Karpas-422 (cell line): ENCODE measurements around the gene CD84. TPM values are rescaled to one million over a fixed set of nuclear protein-coding genes. Genes with fewer than 3 reads are reported as not detected.

Experiments used
- DNase-seq: peaks from one replicate; pipeline ENCODE4 v3.0.0-alpha.2; 2015
- H2AFZ ChIP-seq: fragments of 200-600 bp; sonication (generic); 2 replicates; pipeline ENCODE4 v1.6.1; 2014; ENCODE audit warnings: antibody characterized with exemption, low read length, mixed read lengths
- H3K27ac ChIP-seq: fragments of 200-600 bp; sonication (generic); 2 replicates; pipeline ENCODE4 v1.5.1; 2014; ENCODE audit warnings: mild to moderate bottlenecking, low read length, moderate library complexity
- H3K27me3 ChIP-seq: fragments of 200-600 bp; sonication (generic); 2 replicates; pipeline ENCODE4 v1.6.1; 2014; ENCODE audit warnings: low read length, mixed read lengths
- H3K36me3 ChIP-seq: fragments of 200-600 bp; sonication (generic); 2 replicates; pipeline ENCODE4 v1.6.1; 2014; ENCODE audit warnings: low read length, mixed read lengths; ENCODE audit not compliant: insufficient read depth
- H3K4me1 ChIP-seq: fragments of 200-600 bp; sonication (generic); 2 replicates; pipeline ENCODE4 v1.6.1; 2014; ENCODE audit warnings: mild to moderate bottlenecking, low read length, mixed read lengths
- H3K4me2 ChIP-seq: fragments of 200-600 bp; sonication (generic); 2 replicates; pipeline ENCODE4 v1.6.1; 2014; ENCODE audit warnings: low read length, low read depth, mild to moderate bottlenecking; ENCODE audit not compliant: poor library complexity, severe bottlenecking
- H3K4me3 ChIP-seq: fragments of 200-600 bp; sonication (generic); 2 replicates; pipeline ENCODE4 v1.5.1; 2014; ENCODE audit warnings: mild to moderate bottlenecking, antibody characterized with exemption, low read length, mixed read lengths
- H3K79me2 ChIP-seq: fragments of 200-600 bp; sonication (generic); 2 replicates; pipeline ENCODE4 v1.6.1; 2014; ENCODE audit warnings: mild to moderate bottlenecking, low read length, mixed read lengths
- H3K9ac ChIP-seq: fragments of 200-600 bp; sonication (generic); 2 replicates; pipeline ENCODE4 v1.6.0; 2014; ENCODE audit warnings: low read length
- H3K9me2 ChIP-seq: fragments of 200-600 bp; sonication (generic), shearing (Covaris generic); replicated peaks from 2 replicates; pipeline ENCODE4 v1.6.0; 2014; ENCODE audit warnings: mild to moderate bottlenecking, low read length, moderate library complexity; ENCODE audit not compliant: insufficient read depth
- H3K9me3 ChIP-seq: fragments of 300-700, 200-600 bp; sonication (generic); 2 replicates; pipeline ENCODE4 v1.6.1; 2014; ENCODE audit warnings: low read length, mixed read lengths
- H4K20me1 ChIP-seq: fragments of 200-600 bp; sonication (generic); 2 replicates; pipeline ENCODE4 v1.6.1; 2014; ENCODE audit warnings: mild to moderate bottlenecking, antibody characterized with exemption, low read length, low read depth; ENCODE audit not compliant: insufficient read depth
- total RNA-seq: library from RNA; depleted of rRNA; stranded (reverse); fragments of >200 nt; shearing (Covaris generic); gene quantifications from 2 replicates; pipeline ENCODE4 v1.2.3, GENCODE V29; 2014; ENCODE audit warnings: low replicate concordance

The CD84 gene
- total RNA-seq, 1 experiment from 2014 or later, result 29.4 TPM

GRCh38 chr1:160618327-160618726, 39.0 kb upstream of the CD84 start:
- Histone ChIP-seq H3K36me3 (no peaks in the 10 kb centered on the region; the same call in 1 of the 2 replicates), H3K27ac (no peak overlapping the region), H2AFZ (no peak overlapping the region), H3K79me2 (no peaks in the 10 kb centered on the region), H4K20me1 (no peaks in the 10 kb centered on the region), H3K27me3 (no peaks in the 10 kb centered on the region), H3K4me1 (peaks cover 33% of the 10 kb centered on the region), H3K4me2 (no peak overlapping the region), H3K4me3 (no peak overlapping the region), H3K9ac (no peak overlapping the region), H3K9me2 (no peaks in the 10 kb centered on the region), H3K9me3 (peaks cover 5% of the 10 kb centered on the region; the same call in 1 of the 2 replicates)
- no peak for DNase-seq

DNA sequence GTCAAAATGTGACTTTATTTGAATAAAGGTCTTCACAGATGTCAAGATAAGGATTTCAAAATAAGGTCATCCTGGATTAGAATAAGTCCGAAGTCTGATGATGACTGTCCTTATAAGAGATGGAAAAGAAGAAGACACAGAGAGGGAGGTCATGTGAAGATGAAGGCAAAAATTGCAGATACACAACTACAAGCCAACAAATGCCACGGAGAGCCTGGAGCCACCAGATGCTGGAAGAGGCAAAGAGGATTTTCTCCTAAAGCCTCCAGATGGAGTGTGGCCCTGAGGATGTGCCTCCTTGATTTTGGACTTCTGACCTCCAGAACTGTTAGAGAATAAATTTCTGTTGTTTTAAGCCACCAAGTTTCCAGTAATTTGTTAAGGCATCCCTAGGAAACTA, 36.4 kb upstream of the CD84 start:
- no peak for DNase-seq
- Histone ChIP-seq H3K4me1 (peaks cover 11% of the 10 kb centered on the region), H2AFZ (0 out of 2 replicates have a peak overlapping the region, but pooled peaks have one; percentile 41), H3K4me2 (no peak overlapping the region), H3K27me3 (no peaks in the 10 kb centered on the region), H3K36me3 (no peaks in the 10 kb centered on the region; the same call in 1 of the 2 replicates), H3K79me2 (no peaks in the 10 kb centered on the region), H3K9ac (no peak overlapping the region), H3K27ac (no peak overlapping the region), H3K4me3 (no peak overlapping the region), H3K9me3 (peaks cover 5% of the 10 kb centered on the region; the same call in 1 of the 2 replicates), H4K20me1 (no peaks in the 10 kb centered on the region), H3K9me2 (no peaks in the 10 kb centered on the region)

- Histone ChIP-seq H3K9me2 (no peaks in the 10 kb centered on the region), H3K4me2 (no peak overlapping the region), H3K9ac (no peak overlapping the region), H3K9me3 (peaks cover 5% of the 10 kb centered on the region; the same call in 1 of the 2 replicates), H3K79me2 (no peaks in the 10 kb centered on the region), H3K27ac (no peak overlapping the region), H3K4me1 (no peaks in the 10 kb centered on the region), H3K27me3 (no peaks in the 10 kb centered on the region), H3K36me3 (no peaks in the 10 kb centered on the region; the same call in 1 of the 2 replicates), H2AFZ (no peak overlapping the region), H4K20me1 (no peaks in the 10 kb centered on the region), H3K4me3 (no peak overlapping the region)
- no peak for DNase-seq
These were observed 35.1 kb upstream of the CD84 start for GRCh38 chr1:160614410-160614809.

GRCh38 chr1:160612613-160613218, 33.4 kb upstream of the CD84 start:
- Histone ChIP-seq H3K4me3 (no peak overlapping the region), H3K36me3 (no peaks in the 10 kb centered on the region), H3K9me2 (no peaks in the 10 kb centered on the region), H3K79me2 (no peaks in the 10 kb centered on the region), H2AFZ (no peak overlapping the region), H3K9ac (no peak overlapping the region), H3K27ac (no peak overlapping the region), H3K4me2 (no peak overlapping the region), H3K4me1 (no peaks in the 10 kb centered on the region), H4K20me1 (no peaks in the 10 kb centered on the region), H3K9me3 (no peaks in the 10 kb centered on the region), H3K27me3 (no peaks in the 10 kb centered on the region)
- no peak for DNase-seq

DNA sequence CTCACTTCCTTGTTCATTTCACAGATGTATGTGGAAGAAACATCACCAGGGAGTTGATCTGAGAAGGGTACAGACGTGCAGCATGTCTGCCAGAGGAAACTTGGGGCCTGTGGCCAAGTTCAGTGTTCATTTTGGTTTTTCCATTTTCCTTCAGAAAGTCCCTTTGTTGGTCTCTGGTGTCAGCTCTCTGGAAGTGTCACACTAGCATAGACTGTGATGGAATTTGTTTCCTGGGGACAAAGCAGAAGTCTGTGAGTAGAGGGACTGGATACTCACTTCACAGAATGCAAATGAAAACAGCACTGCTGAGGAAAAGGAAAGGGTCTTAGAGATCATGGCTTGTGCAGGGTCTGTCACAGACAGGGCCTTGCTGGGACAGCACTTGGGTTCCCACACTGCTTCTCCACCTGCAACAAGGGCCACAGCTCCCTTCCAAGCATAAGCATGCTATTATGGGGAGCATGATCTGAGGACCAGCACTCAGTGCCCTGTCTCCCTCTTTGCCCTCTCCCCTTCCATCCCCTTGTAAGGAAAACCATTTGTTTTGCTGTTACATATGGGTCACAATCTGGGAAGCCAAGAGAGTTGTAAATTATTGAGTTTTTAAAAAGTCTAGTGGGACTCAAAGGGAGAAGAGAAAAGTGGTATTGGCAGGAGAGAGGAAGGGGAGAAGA, 31.4 kb upstream of the CD84 start:
- Histone ChIP-seq H3K9me3 (no peaks in the 10 kb centered on the region), H3K9ac (no peak overlapping the region), H3K4me2 (no peak overlapping the region), H3K4me3 (no peak overlapping the region), H3K9me2 (no peaks in the 10 kb centered on the region), H3K79me2 (no peaks in the 10 kb centered on the region), H3K27me3 (no peaks in the 10 kb centered on the region), H3K4me1 (peaks cover 12% of the 10 kb centered on the region), H3K36me3 (no peaks in the 10 kb centered on the region), H3K27ac (no peak overlapping the region), H4K20me1 (no peaks in the 10 kb centered on the region), H2AFZ (no peak overlapping the region)
- DNase-seq, result no peak

DNA sequence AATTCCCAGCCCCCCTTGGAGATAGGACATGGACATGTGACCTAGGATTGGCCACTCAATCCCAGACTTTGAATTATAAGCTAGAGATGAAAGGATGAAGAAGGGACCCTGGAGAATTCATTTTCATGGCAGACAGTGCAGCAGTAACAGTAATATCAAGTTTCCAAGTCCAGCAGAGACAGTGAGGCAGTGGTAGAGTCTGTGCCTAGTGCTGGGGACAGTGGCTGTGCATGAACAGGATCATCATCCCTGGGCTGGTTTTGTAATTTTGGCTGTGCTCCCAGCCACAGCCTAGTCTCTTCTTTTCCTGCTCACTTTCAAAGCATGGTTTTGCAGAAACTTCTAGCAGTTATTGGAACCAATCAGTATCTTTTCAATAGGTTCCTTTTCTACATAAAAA, 29.6 kb upstream of the CD84 start:
- no peak overlapping the region for H3K4me3 ChIP-seq
- no peak overlapping the region for H3K4me2 ChIP-seq
- H2AFZ ChIP-seq, result no peak overlapping the region
- no peak for DNase-seq
- H3K9me3 ChIP-seq, result peaks cover 7% of the 10 kb centered on the region; the same call in 1 of the 2 replicates
- no peaks in the 10 kb centered on the region for H4K20me1 ChIP-seq
- H3K79me2 ChIP-seq, result no peaks in the 10 kb centered on the region
- H3K4me1 ChIP-seq, result peaks cover 12% of the 10 kb centered on the region
- no peaks in the 10 kb centered on the region for H3K27me3 ChIP-seq
- H3K9ac ChIP-seq, result no peak overlapping the region
- H3K9me2 ChIP-seq, result no peaks in the 10 kb centered on the region
- no peaks in the 10 kb centered on the region for H3K36me3 ChIP-seq
- no peak overlapping the region for H3K27ac ChIP-seq

DNA sequence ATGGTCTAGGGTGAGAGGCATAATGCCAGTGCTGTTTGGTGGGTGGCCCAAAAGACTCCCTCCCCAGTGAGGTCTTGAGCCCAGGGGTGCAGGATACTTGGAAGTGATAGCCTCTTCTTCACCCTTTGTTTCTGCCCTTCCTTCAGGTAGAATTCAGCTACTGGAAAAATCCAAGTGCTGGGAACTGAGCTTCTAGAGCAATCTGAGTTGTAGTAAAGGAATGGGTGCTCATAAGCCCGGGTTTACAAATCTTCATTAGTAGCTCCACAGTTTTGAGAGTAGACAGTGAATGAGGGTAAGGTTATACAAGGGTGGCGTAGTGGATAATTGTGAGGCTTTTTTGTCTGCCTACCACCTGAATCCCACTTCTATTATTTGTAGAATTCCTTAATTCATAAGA, 29.2 kb upstream of the CD84 start:
- peaks cover 12% of the 10 kb centered on the region for H3K4me1 ChIP-seq
- no peaks in the 10 kb centered on the region for H3K36me3 ChIP-seq
- H2AFZ ChIP-seq, result no peak overlapping the region

DNA sequence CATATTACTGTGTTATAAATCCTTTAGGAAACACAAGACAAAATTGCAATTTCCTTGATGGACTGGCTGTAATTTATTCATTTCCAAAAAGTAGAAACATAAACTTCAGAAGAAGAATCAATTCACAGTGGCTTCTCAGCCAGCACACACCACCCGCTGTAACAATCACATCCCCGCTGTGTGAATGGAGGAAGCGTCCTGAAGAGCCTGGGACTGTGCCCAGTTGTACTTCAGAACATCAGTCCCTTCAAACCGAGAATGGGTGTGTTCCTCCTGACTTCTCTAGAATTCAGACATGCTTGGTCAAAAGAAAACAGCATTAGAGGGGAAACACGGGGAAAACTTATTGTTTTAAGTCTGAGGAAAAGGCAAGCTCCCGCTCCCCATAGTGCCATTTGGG, 28.8 kb upstream of the CD84 start:
- H3K4me3 ChIP-seq, result no peak overlapping the region
- no peaks in the 10 kb centered on the region for H3K9me2 ChIP-seq
- no peaks in the 10 kb centered on the region for H3K36me3 ChIP-seq
- no peaks in the 10 kb centered on the region for H4K20me1 ChIP-seq
- H3K4me2 ChIP-seq, result no peak overlapping the region
- no peaks in the 10 kb centered on the region for H3K27me3 ChIP-seq
- H3K4me1 ChIP-seq, result peaks cover 12% of the 10 kb centered on the region
- DNase-seq, result no peak
- no peak overlapping the region for H2AFZ ChIP-seq
- H3K27ac ChIP-seq, result no peak overlapping the region
- H3K79me2 ChIP-seq, result no peaks in the 10 kb centered on the region
- H3K9me3 ChIP-seq, result peaks cover 7% of the 10 kb centered on the region; the same call in 1 of the 2 replicates
- no peak overlapping the region for H3K9ac ChIP-seq

More for the DNA sequence above, 29.2 kb upstream of the CD84 start:
- Histone ChIP-seq H4K20me1 (no peaks in the 10 kb centered on the region), H3K9me2 (no peaks in the 10 kb centered on the region), H3K79me2 (no peaks in the 10 kb centered on the region), H3K9me3 (peaks cover 7% of the 10 kb centered on the region; the same call in 1 of the 2 replicates), H3K4me3 (no peak overlapping the region), H3K27me3 (no peaks in the 10 kb centered on the region), H3K27ac (no peak overlapping the region), H3K4me2 (no peak overlapping the region), H3K9ac (no peak overlapping the region)
- no peak for DNase-seq
